Keratinocyte (primary cell): ENCODE measurements around the gene KLRC3. TPM values are rescaled to one million over a fixed set of nuclear protein-coding genes. Genes with fewer than 3 reads are reported as not detected.
"Not testable (repeated sequence)": the region's sequence is repeated elsewhere in the genome, so short reads cannot be mapped to it uniquely, and the experiment has no call there.

ENCODE experiments used
- DNase-seq: peaks from one replicate; pipeline ENCODE4 v3.0.0-alpha.2; 2011; ENCODE audit warnings: low read depth, missing footprints, low spot score
- FAIRE-seq: peaks from 2 replicates; lab custom pipeline; 2011; peaks lifted over from hg19 to GRCh38; lab: Jason Lieb, UNC
- H2AFZ ChIP-seq: 2 replicates; pipeline ENCODE4 v1.6.0; 2012; ENCODE audit warnings: low read length, control low read depth, inconsistent platforms; ENCODE audit not compliant: control insufficient read depth
- H3K27ac ChIP-seq: 2 replicates; pipeline ENCODE4 v1.5.1; 2011; ENCODE audit warnings: low read length; ENCODE audit not compliant: control insufficient read depth, insufficient read depth
- H3K27me3 ChIP-seq: 3 replicates; pipeline ENCODE4 v1.6.0; 2011; ENCODE audit warnings: low read length; ENCODE audit not compliant: control insufficient read depth, insufficient read depth; ENCODE audit errors: extremely low read depth
- H3K36me3 ChIP-seq, 2 experiments: 2 replicates in 1 of 2; 3 replicates in 1 of 2; pipeline ENCODE4 v1.5.1; 2011; ENCODE audit warnings: low read length in 2 of 2, mild to moderate bottlenecking in 1 of 2; ENCODE audit not compliant: control insufficient read depth in 2 of 2, insufficient read depth in 2 of 2; ENCODE audit errors: extremely low read depth in 1 of 2
- H3K4me1 ChIP-seq: 3 replicates; pipeline ENCODE4 v1.5.1; 2011; ENCODE audit warnings: low read length; ENCODE audit not compliant: control insufficient read depth, insufficient read depth; ENCODE audit errors: extremely low read depth
- H3K4me2 ChIP-seq: 3 replicates; pipeline ENCODE4 v1.6.0; 2011; ENCODE audit warnings: low read depth, low read length; ENCODE audit not compliant: control insufficient read depth, insufficient read depth; ENCODE audit errors: extremely low read depth
- H3K4me3 ChIP-seq, 3 experiments: fragments of 200-600 bp in 1 of 3; sonication (generic) in 1 of 3; 2 replicates in 2 of 3; 3 replicates in 1 of 3; pipeline ENCODE4 v1.5.1; 2011 to 2016; ENCODE audit warnings: low read length in 3 of 3, mild to moderate bottlenecking in 3 of 3, control low read depth in 2 of 3, inconsistent platforms in 1 of 3, low read depth in 1 of 3, mixed read lengths in 1 of 3, mixed run types in 1 of 3, moderate library complexity in 1 of 3; ENCODE audit not compliant: control insufficient read depth in 2 of 3, insufficient read depth in 2 of 3; ENCODE audit errors: extremely low read depth in 1 of 3
- H3K79me2 ChIP-seq: 2 replicates; pipeline ENCODE4 v1.6.0; 2012; ENCODE audit warnings: low read length; ENCODE audit not compliant: control insufficient read depth, insufficient read depth
- H3K9ac ChIP-seq: 3 replicates; pipeline ENCODE4 v1.6.0; 2011; ENCODE audit warnings: low read length; ENCODE audit not compliant: control insufficient read depth, insufficient read depth; ENCODE audit errors: extremely low read depth
- H3K9me1 ChIP-seq: 3 replicates; pipeline ENCODE4 v1.6.0; 2011; ENCODE audit warnings: low read length; ENCODE audit not compliant: control insufficient read depth, insufficient read depth; ENCODE audit errors: extremely low read depth
- H3K9me3 ChIP-seq: 2 replicates; pipeline ENCODE4 v1.5.1; 2012; ENCODE audit warnings: low read depth, low read length; ENCODE audit not compliant: control insufficient read depth
- H4K20me1 ChIP-seq: 3 replicates; pipeline ENCODE4 v1.6.0; 2011; ENCODE audit warnings: low read length; ENCODE audit not compliant: control insufficient read depth, insufficient read depth; ENCODE audit errors: extremely low read depth
- EZH2 ChIP-seq: IDR thresholded peaks from one replicate; pipeline ENCODE4 v1.6.1; 2012; ENCODE audit warnings: inconsistent platforms, mild to moderate bottlenecking, low read length, moderate library complexity
- dilution Hi-C: fragments of 300-500 bp; cut with MboI; formaldehyde crosslinking; loops from one replicate; pipeline ENCODE4 v1.7.0; 2020; ENCODE audit warnings: low sequenced_read_pairs; ENCODE audit not compliant: extremely low pct_ligation_motif_present
- polyA plus RNA-seq, 5 experiments: library from polyadenylated mRNA; depleted of rRNA in 3 of 5; stranded (reverse) in 3 of 5; stranded (forward) in 1 of 5; unstranded in 1 of 5; fragments of >200 nt; gene quantifications; 1 replicate in 1 of 5; 2 replicates in 3 of 5; 3 replicates in 1 of 5; pipeline versions ENCODE4 v1.2.1 to v1.2.3, GENCODE V29; 2011 to 2012; ENCODE audit warnings: missing spikeins in 2 of 5, low read depth in 1 of 5, low replicate concordance in 1 of 5
- TF ChIP-seq, protein P1 (sequence below), 3 experiments: IDR thresholded peaks in 1 of 3; conservative IDR thresholded peaks in 1 of 3; optimal IDR thresholded peaks in 1 of 3; 2 replicates in 2 of 3; 3 replicates in 1 of 3; pipeline versions ENCODE3 to v1.5.1; 2011; ENCODE audit warnings: low read length in 3 of 3, mild to moderate bottlenecking in 3 of 3, moderate library complexity in 2 of 3, control low read depth in 1 of 3, inconsistent platforms in 1 of 3; ENCODE audit not compliant: insufficient read depth in 2 of 3; ENCODE audit errors: extremely low read depth in 1 of 3

The KLRC3 gene
- polyA plus RNA-seq, 1 donor (not counting 4 experiments of a cell fraction or from before 2014, with no cell fraction given), result not detected

DNA sequence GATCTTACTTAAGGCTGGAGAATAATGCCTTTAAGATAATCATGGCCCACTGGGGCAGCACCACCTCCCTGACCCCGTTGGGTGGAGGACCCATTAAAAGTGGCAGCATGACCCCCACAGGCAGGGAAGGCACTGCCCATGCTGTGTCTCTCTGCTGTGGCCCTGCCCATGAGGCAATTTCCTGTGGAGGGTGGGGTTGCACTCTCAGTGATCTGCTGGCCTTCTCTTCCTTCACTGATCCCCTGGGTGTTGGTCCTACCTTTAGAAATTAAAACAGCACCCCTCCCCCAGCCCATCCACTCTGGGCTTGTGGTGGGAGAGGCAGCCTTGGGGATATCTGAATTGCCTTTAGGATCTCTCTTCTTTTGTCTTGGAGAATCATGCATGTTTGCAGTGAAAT is 47.8 kb downstream of the KLRC3 start:
- Histone ChIP-seq H2AFZ (peak overlapping the region; percentile 1), H3K9me1 (no peaks in the 10 kb centered on the region), H3K79me2 (peaks cover 11% of the 10 kb centered on the region), H3K9ac (no peak overlapping the region), H3K9me3 (peaks cover 1% of the 10 kb centered on the region), H3K27ac (no peak overlapping the region), H3K36me3 (peaks cover 3 to 7% of the 10 kb centered on the region in 2 experiments), H3K27me3 (no peaks in the 10 kb centered on the region), H4K20me1 (no peaks in the 10 kb centered on the region), H3K4me2 (peak overlapping the region; percentile 1), H3K4me3 (no peak overlapping the region), H3K4me1 (peaks cover 22% of the 10 kb centered on the region)
- FAIRE-seq (no peak), DNase-seq (no peak)
- dilution Hi-C loops, result no loop called here
- TF ChIP-seq EZH2, result no peak
- TF ChIP-seq, protein P1, sequence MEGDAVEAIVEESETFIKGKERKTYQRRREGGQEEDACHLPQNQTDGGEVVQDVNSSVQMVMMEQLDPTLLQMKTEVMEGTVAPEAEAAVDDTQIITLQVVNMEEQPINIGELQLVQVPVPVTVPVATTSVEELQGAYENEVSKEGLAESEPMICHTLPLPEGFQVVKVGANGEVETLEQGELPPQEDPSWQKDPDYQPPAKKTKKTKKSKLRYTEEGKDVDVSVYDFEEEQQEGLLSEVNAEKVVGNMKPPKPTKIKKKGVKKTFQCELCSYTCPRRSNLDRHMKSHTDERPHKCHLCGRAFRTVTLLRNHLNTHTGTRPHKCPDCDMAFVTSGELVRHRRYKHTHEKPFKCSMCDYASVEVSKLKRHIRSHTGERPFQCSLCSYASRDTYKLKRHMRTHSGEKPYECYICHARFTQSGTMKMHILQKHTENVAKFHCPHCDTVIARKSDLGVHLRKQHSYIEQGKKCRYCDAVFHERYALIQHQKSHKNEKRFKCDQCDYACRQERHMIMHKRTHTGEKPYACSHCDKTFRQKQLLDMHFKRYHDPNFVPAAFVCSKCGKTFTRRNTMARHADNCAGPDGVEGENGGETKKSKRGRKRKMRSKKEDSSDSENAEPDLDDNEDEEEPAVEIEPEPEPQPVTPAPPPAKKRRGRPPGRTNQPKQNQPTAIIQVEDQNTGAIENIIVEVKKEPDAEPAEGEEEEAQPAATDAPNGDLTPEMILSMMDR (optimal IDR thresholded peaks at IDR 0.05 in 1 of 3, IDR thresholded peaks at IDR 0.05 in 1 of 3, conservative IDR thresholded peaks at IDR 0.05 in 1 of 3; ENCODE audit: extremely low read depth in 1 of 3, insufficient read depth in 2 of 3, low read length in 3 of 3), result no peak

DNA sequence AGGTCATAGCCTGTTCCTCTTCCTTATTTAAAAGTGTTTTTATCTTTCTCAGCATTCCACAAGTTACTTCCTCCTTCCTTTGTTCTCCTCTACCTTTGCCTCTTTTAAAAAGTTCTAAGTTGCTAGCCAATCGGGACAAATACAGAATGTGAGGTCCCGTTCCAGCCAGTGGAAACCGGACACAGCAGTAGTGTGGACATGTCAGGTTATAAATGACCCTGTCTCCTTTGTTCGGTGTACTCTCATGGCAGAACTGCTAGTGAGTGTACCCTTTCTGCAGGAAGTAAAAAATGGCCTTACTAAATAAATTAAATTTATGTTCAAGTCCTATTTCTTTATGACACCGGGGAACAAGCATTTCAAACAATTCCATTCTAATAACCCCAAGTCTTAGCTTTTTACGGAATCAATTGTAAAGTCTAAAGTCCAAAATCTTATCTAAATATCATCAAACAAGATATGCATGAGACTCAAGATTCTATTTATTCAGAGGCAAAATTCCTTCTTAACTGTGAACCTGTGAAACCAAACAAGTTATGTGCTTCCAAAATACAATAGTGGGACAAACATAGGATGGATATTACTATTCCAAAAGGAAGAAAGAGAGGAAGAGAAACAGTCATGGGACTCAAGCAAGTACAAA is 48.4 kb downstream of the KLRC3 start:
- H3K9me1 ChIP-seq, H4K20me1 ChIP-seq, H3K9ac ChIP-seq, dilution Hi-C loops, H3K27me3 ChIP-seq, DNase-seq, H3K36me3 ChIP-seq, H3K27ac ChIP-seq, H3K9me3 ChIP-seq, H3K4me3 ChIP-seq: not testable (repeated sequence)
- Histone ChIP-seq H3K4me2 (peak overlapping the region; percentile 1), H2AFZ (peak overlapping the region; percentile 13), H3K4me1 (peaks cover 22% of the 10 kb centered on the region), H3K79me2 (peaks cover 15% of the 10 kb centered on the region)
- peak; percentile 46 for FAIRE-seq
